ENCODE data around the gene CUL1.

- no peak for TF ChIP-seq CTCF (IDR thresholded peaks at IDR 0.05)
- TF ChIP-seq POLR2A (IDR thresholded peaks at IDR 0.05): no peak
These were observed 113.2 kb downstream of the CUL1 start for GRCh38 chr7:148811892-148812291.

Measured in ovary (tissue), 3 donors.